ENCODE measurements around the gene NR0B2. TPM values are rescaled to one million over a fixed set of nuclear protein-coding genes. Genes with fewer than 3 reads are reported as not detected.
A peak's percentile ranks its signal among the peaks of the same experiment; 100 is the strongest.

Gene NR0B2
- total RNA-seq, 1 donor from 2014 or later: not detected

DNA sequence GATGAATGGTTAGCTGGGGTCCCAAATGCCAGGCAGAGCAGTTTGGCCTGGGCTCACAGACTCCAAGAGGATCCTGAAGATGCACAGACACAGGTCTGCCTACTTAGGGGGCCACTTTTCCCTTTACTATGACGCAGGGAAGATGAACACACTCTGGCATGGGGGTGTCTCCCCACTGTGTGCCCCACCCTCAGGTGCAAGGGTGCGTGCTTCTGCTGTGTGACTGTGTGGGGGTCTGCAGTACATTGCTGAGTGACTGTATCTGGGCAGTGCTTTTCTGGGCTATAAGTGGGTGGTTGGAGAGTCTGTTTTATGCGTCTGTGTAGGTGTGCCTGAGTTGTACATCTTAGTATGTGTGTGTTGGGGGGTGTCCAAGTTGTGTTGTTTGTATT is 3.8 kb downstream of the NR0B2 start:
- DNase-seq (ENCODE audit: extremely low spot score in 2 of 2): no peak
- TF ChIP-seq POLR2A (IDR thresholded peaks at IDR 0.05) (no peak), POLR2AphosphoS5 (IDR thresholded peaks at IDR 0.05; ENCODE audit: insufficient read depth in 1 of 2, low read depth in 1 of 2) (no peak), CTCF (IDR thresholded peaks at IDR 0.05) (no peak)
- no peaks in the 10 kb centered on the region for H3K36me3 ChIP-seq
- H3K9me3 ChIP-seq: no peaks in the 10 kb centered on the region
- H3K27me3 ChIP-seq: no peaks in the 10 kb centered on the region
- no peak overlapping the region for H3K4me3 ChIP-seq
- H3K4me1 ChIP-seq: no peaks in the 10 kb centered on the region
- intact Hi-C loops (cut with DNase I): no loop called here
- H3K27ac ChIP-seq: no peak overlapping the region

DNA sequence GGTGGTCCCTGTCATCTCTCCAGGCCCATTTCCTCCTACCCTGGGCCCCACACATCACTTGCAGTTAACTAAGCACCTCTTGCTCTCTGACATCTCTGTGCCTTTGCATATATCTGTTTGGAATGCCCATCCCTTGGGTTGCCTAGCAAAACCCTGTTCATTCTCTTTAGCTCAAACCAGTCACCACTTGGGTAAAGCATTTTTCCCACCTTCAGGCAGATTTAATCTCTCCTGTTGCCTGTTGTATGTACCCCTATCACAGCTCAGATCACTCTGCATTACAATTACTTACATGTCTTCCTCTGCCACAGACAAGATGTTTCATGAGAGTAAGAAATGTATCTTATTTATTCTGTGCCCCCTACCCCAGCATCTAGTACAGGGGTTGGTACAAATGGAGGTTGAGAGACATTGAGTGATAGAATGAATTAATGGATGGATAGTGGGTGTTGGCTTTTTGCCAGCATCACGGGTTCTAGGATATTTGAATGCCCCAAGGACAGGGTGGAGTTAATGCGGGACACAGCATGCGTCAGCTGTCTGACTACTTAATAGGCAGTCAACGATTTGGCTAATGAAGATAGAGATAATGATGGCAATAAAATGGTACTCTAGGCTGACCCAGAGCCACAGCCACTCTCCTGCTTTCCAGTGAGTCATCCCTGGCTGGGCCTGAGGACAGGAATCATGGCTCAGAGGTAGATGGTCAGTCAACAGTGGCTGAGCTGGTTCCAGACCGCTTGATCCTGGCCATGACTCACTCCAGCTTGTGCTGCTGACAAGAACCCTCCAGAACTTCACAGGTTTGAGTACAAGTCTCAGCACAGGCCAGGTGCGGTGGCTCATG is 6.5 kb downstream of the NR0B2 start:
- Histone ChIP-seq H3K4me1 (no peaks in the 10 kb centered on the region), H3K27ac (no peak overlapping the region), H3K36me3 (no peaks in the 10 kb centered on the region), H3K4me3 (no peak overlapping the region), H3K9me3 (no peaks in the 10 kb centered on the region), H3K27me3 (no peaks in the 10 kb centered on the region)
- no peak for TF ChIP-seq POLR2AphosphoS5 (IDR thresholded peaks at IDR 0.05; ENCODE audit: insufficient read depth in 1 of 2, low read depth in 1 of 2)
- intact Hi-C loops (cut with DNase I): no loop called here
- no peak for DNase-seq (ENCODE audit: extremely low spot score in 2 of 2)

DNA sequence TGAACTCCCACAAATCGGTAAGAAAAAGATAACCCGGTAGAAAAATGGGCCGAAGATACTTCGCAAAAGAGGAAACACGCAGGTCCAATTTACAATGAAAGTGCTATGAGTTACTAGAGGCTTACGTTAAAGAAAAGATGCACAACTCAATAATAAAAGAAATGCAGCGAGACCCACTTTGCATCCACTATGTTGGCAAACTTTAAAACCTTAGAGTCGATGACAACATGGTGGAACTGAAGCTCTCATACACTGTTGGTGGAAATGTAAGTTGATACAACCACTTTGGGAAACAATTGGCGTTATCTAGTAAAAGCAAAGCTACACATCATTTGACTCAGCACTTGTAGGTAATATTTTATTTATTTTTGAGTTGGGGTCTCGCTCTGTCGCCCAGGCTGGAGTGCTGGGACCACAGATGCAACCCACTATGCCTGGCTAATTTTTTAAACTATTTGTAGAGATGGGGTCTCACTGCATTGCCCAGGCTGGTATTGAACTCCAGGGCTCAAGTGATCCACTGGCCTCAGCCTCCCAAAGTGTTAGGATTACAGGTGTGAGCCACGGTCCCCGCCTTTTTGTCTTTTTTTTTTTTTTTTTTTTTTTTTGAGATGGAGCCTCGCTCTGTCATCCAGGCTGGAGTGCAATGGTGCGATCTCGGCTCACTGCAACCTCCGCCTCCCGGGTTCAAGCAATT is 12.8 kb downstream of the NR0B2 start:
- Histone ChIP-seq H3K4me1 (peaks cover 27% of the 10 kb centered on the region), H3K36me3 (peaks cover 0 to 24% of the 10 kb centered on the region in 2 donors), H3K9me3 (no peaks in the 10 kb centered on the region), H3K27ac (peak overlapping the region; percentile 83), H3K27me3 (no peaks in the 10 kb centered on the region), H3K4me3 (peak overlapping the region; percentile 68 to 78)
- intact Hi-C loops (cut with DNase I): no loop called here
- DNase-seq (ENCODE audit: extremely low spot score in 2 of 2): no peak
- no peak for TF ChIP-seq POLR2AphosphoS5 (IDR thresholded peaks at IDR 0.05; ENCODE audit: insufficient read depth in 1 of 2, low read depth in 1 of 2)
- no peak for TF ChIP-seq CTCF (IDR thresholded peaks at IDR 0.05)
- no peak for TF ChIP-seq POLR2A (IDR thresholded peaks at IDR 0.05)

GRCh38 chr1:26900001-26900814 is 13.6 kb downstream of the NR0B2 start, which contains the start of gene GPATCH3:
TSS of gene GPATCH3 (minus strand) at chr1:26900467. CDS start at chr1:26900442, 25 bp downstream.
- peaks cover 27% of the 10 kb centered on the region for H3K4me1 ChIP-seq
- H3K27ac ChIP-seq: peak within 1 kb of the TSS; percentile 83
- H3K36me3 ChIP-seq: peaks cover 0 to 28% of the 10 kb centered on the region in 2 donors
- no peaks in the 10 kb centered on the region for H3K9me3 ChIP-seq
- H3K27me3 ChIP-seq: no peaks in the 10 kb centered on the region
- TF ChIP-seq CTCF (IDR thresholded peaks at IDR 0.05) (no peak), POLR2AphosphoS5 (IDR thresholded peaks at IDR 0.05; ENCODE audit: insufficient read depth in 1 of 2, low read depth in 1 of 2) (peak; percentile 86 to 93), POLR2A (IDR thresholded peaks at IDR 0.05) (peak in 1 of 2 donors; percentile 4)
- DNase-seq (ENCODE audit: extremely low spot score in 2 of 2): peak in 1 of 2 donors; percentile 92
- peak within 1 kb of the TSS; percentile 68 to 78 for H3K4me3 ChIP-seq
- intact Hi-C loops (cut with DNase I): no loop called here

DNA sequence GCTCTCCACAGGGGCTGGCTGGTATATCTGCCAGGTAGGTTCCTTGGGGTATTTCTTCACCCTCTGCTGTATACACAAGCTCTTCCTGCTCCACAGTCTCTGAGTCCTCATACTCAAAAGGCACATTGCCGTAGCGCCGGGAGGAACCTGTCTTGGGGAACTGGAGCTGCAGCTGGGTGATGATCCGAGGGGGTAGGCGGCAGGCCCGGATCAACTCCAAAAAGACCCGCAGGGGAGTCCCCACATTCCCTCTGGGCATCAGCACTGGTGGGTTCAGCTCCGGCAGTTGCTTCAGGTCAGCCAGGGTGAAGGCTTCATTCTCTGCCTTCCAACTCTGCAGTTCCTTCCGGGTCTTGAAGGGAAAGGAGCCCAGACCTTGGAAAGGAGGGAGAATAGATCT is 16.4 kb downstream of the NR0B2 start:
- no peak for TF ChIP-seq POLR2AphosphoS5 (IDR thresholded peaks at IDR 0.05; ENCODE audit: insufficient read depth in 1 of 2, low read depth in 1 of 2)
- no peak for TF ChIP-seq CTCF (IDR thresholded peaks at IDR 0.05)
- no peak for TF ChIP-seq POLR2A (IDR thresholded peaks at IDR 0.05)
- peaks cover 0 to 55% of the 10 kb centered on the region in 2 donors for H3K36me3 ChIP-seq
- peaks cover 27% of the 10 kb centered on the region for H3K4me1 ChIP-seq
- no peaks in the 10 kb centered on the region for H3K9me3 ChIP-seq
- DNase-seq (ENCODE audit: extremely low spot score in 2 of 2): no peak
- H3K4me3 ChIP-seq: no peak overlapping the region
- no peaks in the 10 kb centered on the region for H3K27me3 ChIP-seq
- H3K27ac ChIP-seq: no peak overlapping the region
- intact Hi-C loops (cut with DNase I): no loop called here

Measured in vagina (tissue), 2 donors.